Endothelial cell (in vitro differentiated cells): ENCODE data around the gene OSBPL6. TPM values are rescaled to one million over a fixed set of nuclear protein-coding genes. Genes with fewer than 3 reads are reported as not detected.

Source experiments
- DNase-seq: peaks from one replicate; pipeline ENCODE4 v3.0.0; 2021; ENCODE audit warnings: low spot score
- H3K27ac Mint-ChIP-seq: one replicate; pipeline ENCODE4 v1.8.0; 2021; ENCODE audit warnings: mixed read lengths, inconsistent platforms; ENCODE audit not compliant: unreplicated experiment
- H3K27me3 Mint-ChIP-seq: one replicate; pipeline ENCODE4 v1.8.0; 2021; ENCODE audit warnings: mild to moderate bottlenecking, moderate library complexity, mixed read lengths, inconsistent platforms; ENCODE audit not compliant: unreplicated experiment
- H3K36me3 Mint-ChIP-seq: one replicate; pipeline ENCODE4 v1.8.0; 2021; ENCODE audit warnings: mild to moderate bottlenecking, low read depth, mixed read lengths, inconsistent platforms; ENCODE audit not compliant: unreplicated experiment
- H3K4me1 Mint-ChIP-seq: one replicate; pipeline ENCODE4 v1.8.0; 2021; ENCODE audit warnings: mild to moderate bottlenecking, mixed read lengths, inconsistent platforms; ENCODE audit not compliant: unreplicated experiment
- H3K4me3 Mint-ChIP-seq: one replicate; pipeline ENCODE4 v1.8.0; 2021; ENCODE audit warnings: mild to moderate bottlenecking, mixed read lengths, inconsistent platforms; ENCODE audit not compliant: unreplicated experiment
- H3K9me3 Mint-ChIP-seq: one replicate; pipeline ENCODE4 v1.8.0; 2021; ENCODE audit warnings: mixed read lengths, inconsistent platforms; ENCODE audit not compliant: unreplicated experiment
- total RNA-seq: library from RNA; stranded (reverse); fragmentation: NEBNext Ultra II Directional; extraction: Animal tissue kit (Norgen Biotek cat#: 25700); gene quantifications from one replicate; pipeline ENCODE4 v1.2.1, GENCODE V29; 2021; ENCODE audit not compliant: unreplicated experiment
- TF ChIP-seq, protein P1 (sequence below): fragments of 200-600 bp; sonication (generic); IDR thresholded peaks from one replicate; pipeline ENCODE4 v1.5.0; 2021; ENCODE audit warnings: antibody characterized with exemption; ENCODE audit not compliant: unreplicated experiment

OSBPL6 gene
- total RNA-seq, 1 donor from 2014 or later: 3.0 TPM

GRCh38 chr2:178238750-178239149 is 44.4 kb downstream of the OSBPL6 start:
- TF ChIP-seq, protein P1, sequence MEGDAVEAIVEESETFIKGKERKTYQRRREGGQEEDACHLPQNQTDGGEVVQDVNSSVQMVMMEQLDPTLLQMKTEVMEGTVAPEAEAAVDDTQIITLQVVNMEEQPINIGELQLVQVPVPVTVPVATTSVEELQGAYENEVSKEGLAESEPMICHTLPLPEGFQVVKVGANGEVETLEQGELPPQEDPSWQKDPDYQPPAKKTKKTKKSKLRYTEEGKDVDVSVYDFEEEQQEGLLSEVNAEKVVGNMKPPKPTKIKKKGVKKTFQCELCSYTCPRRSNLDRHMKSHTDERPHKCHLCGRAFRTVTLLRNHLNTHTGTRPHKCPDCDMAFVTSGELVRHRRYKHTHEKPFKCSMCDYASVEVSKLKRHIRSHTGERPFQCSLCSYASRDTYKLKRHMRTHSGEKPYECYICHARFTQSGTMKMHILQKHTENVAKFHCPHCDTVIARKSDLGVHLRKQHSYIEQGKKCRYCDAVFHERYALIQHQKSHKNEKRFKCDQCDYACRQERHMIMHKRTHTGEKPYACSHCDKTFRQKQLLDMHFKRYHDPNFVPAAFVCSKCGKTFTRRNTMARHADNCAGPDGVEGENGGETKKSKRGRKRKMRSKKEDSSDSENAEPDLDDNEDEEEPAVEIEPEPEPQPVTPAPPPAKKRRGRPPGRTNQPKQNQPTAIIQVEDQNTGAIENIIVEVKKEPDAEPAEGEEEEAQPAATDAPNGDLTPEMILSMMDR: no peak

DNA sequence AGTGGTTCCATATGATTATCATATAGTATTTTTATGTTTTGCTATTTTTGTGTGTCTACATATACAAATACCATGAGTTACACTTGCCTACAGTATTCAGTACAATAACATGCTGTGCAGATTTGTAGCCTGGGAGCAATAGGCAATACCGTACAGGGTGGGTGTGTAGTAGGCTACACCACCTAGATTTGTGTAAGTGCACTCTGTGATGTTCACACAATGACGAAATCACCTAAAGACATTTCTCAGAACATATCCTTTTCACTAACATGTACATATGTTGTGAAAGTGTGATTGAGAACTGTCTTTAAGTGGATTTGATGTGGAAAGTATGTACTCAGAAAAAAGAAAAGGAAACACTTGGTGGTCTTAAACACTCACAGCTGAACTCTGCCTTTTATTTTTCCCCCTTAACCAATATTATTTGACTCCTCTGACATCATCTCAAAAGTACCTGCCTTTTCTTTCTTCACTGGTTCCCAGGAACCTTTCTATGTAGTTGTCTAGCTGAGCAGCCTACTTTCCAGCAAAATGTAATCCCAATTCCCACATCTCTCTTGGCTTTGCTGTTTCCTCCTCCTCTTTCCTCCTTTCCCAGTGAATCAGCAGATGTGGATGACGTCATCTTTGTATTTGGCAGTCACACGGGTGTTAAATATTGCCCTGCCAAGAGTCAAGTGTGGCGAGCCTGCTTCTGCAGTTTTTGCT is 47.7 kb downstream of the OSBPL6 start:
- TF ChIP-seq, protein P1: no peak
- H3K9me3 Mint-ChIP-seq: no peaks in the 10 kb centered on the region
- H3K27ac Mint-ChIP-seq: peak overlapping the region; percentile 74
- H3K4me1 Mint-ChIP-seq: peaks cover 14% of the 10 kb centered on the region
- H3K4me3 Mint-ChIP-seq: no peak overlapping the region
- DNase-seq: no peak
- H3K36me3 Mint-ChIP-seq: no peaks in the 10 kb centered on the region
- H3K27me3 Mint-ChIP-seq: peaks cover 5% of the 10 kb centered on the region

More at GRCh38 chr2:178238750-178239149, 44.4 kb downstream of the OSBPL6 start:
- Mint-ChIP-seq H3K4me3 (no peak overlapping the region), H3K9me3 (no peaks in the 10 kb centered on the region), H3K27me3 (peaks cover 3% of the 10 kb centered on the region), H3K27ac (no peak overlapping the region), H3K4me1 (peaks cover 4% of the 10 kb centered on the region), H3K36me3 (no peaks in the 10 kb centered on the region)
- DNase-seq: no peak

- peaks cover 6% of the 10 kb centered on the region for H3K27me3 Mint-ChIP-seq
- TF ChIP-seq, protein P1: no peak
- no peaks in the 10 kb centered on the region for H3K9me3 Mint-ChIP-seq
- peaks cover 19% of the 10 kb centered on the region for H3K4me1 Mint-ChIP-seq
- H3K27ac Mint-ChIP-seq: no peak overlapping the region
- H3K4me3 Mint-ChIP-seq: no peak overlapping the region
- no peak for DNase-seq
- no peaks in the 10 kb centered on the region for H3K36me3 Mint-ChIP-seq
Measured at GRCh38 chr2:178242552-178242883, 48.2 kb downstream of the OSBPL6 start.

DNA sequence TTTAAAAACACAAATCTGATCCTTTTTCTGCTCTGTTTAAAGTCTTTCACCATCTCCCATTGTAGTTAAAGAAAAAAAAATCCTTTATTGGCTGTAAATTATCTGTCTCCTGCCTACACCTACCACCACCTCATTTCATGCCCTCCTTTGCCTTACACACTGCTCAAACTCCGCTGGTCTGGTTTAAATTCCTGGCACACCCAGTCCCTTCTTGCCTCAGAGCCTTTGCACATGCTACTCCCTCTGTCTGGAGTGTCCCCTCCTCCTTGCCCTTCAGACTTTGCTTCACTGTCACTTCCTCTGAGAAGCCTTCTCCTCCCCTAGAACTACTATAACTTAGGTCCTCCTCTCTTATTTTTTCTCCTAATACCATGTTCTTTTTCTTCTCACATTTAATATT is 49.6 kb downstream of the OSBPL6 start:
- no peak overlapping the region for H3K4me3 Mint-ChIP-seq
- TF ChIP-seq, protein P1: no peak
- H3K36me3 Mint-ChIP-seq: no peaks in the 10 kb centered on the region
- H3K4me1 Mint-ChIP-seq: peaks cover 20% of the 10 kb centered on the region
- H3K27me3 Mint-ChIP-seq: peaks cover 5% of the 10 kb centered on the region
- DNase-seq: no peak
- no peaks in the 10 kb centered on the region for H3K9me3 Mint-ChIP-seq
- H3K27ac Mint-ChIP-seq: no peak overlapping the region

DNA sequence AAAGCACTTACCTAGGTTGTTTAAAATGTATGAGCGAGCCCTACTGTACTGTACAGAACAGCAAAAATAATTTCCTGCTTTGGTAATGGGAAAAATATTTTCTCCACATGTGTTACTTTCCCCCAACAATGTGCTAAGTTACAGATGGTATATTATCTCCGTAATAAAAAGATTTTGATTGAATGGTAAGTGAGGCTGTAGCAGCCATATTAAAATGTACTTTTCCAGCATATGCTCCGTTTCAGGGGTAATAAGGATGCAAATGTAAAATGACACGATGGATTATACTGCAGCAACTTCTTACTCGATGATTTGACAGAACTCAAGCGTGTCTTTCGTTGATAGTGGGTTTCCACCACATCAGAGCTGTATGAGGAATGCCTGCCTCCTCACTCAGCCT is 50.5 kb downstream of the OSBPL6 start:
- Mint-ChIP-seq H3K4me3 (no peak overlapping the region), H3K27me3 (peaks cover 5% of the 10 kb centered on the region), H3K27ac (no peak overlapping the region), H3K4me1 (peaks cover 20% of the 10 kb centered on the region), H3K36me3 (no peaks in the 10 kb centered on the region), H3K9me3 (no peaks in the 10 kb centered on the region)
- no peak for DNase-seq
- TF ChIP-seq, protein P1: no peak
